Measurements from ENCODE around the gene SPARC. TPM values are rescaled to one million over a fixed set of nuclear protein-coding genes. Genes with fewer than 3 reads are reported as not detected.

Gene SPARC
- total RNA-seq, 4 donors from 2014 or later, result 194 to 521 (median 352) TPM

DNA sequence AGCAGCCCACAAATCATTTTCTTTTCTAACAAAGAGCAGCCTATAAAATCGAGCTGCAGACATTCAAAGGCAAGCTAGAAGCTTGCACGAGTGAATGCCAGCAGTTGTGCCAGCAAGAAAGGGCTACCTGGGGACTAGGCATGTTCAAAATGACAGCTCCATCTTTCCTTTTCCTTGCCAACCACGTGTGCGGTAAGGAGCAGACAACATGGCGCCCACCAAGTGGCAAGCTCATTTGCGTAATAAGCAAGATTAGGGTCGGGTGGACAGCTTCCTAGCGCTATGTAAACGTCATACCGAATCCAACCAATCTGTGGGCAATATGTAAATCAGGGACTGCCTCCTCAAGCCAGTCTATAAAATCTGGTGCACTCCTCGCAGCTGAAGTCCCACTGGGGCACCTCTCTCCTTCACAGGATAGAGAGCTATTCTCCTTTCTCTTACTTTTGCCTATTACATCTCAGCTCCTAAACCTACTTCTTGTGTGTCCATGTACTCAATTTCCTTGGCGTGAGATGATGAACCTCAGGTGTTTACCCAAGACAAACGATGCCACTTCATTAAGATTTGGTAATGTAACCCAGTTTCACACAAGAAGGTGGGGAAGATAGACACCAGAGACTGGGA, 22.5 kb upstream of the SPARC start:
- H3K27me3 ChIP-seq, result no peaks in the 10 kb centered on the region
- no peak overlapping the region for H3K27ac ChIP-seq
- TF ChIP-seq EP300 (IDR thresholded peaks at IDR 0.05) (no peak), POLR2A (IDR thresholded peaks at IDR 0.05) (no peak), POLR2AphosphoS5 (IDR thresholded peaks at IDR 0.05) (no peak)
- TF ChIP-seq, protein P1, sequence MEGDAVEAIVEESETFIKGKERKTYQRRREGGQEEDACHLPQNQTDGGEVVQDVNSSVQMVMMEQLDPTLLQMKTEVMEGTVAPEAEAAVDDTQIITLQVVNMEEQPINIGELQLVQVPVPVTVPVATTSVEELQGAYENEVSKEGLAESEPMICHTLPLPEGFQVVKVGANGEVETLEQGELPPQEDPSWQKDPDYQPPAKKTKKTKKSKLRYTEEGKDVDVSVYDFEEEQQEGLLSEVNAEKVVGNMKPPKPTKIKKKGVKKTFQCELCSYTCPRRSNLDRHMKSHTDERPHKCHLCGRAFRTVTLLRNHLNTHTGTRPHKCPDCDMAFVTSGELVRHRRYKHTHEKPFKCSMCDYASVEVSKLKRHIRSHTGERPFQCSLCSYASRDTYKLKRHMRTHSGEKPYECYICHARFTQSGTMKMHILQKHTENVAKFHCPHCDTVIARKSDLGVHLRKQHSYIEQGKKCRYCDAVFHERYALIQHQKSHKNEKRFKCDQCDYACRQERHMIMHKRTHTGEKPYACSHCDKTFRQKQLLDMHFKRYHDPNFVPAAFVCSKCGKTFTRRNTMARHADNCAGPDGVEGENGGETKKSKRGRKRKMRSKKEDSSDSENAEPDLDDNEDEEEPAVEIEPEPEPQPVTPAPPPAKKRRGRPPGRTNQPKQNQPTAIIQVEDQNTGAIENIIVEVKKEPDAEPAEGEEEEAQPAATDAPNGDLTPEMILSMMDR (IDR thresholded peaks at IDR 0.05), result no peak
- no peak for ATAC-seq
- H3K36me3 ChIP-seq, result no peaks in the 10 kb centered on the region
- H3K4me3 ChIP-seq, result no peak overlapping the region
- no peaks in the 10 kb centered on the region for H3K4me1 ChIP-seq
- 72 to 88% methylated on average over 6 to 13 of the region's 13 CpGs for WGBS, 2 donors (ENCODE audit: low coverage in 1 of 2)
- no peaks in the 10 kb centered on the region for H3K9me3 ChIP-seq

DNA sequence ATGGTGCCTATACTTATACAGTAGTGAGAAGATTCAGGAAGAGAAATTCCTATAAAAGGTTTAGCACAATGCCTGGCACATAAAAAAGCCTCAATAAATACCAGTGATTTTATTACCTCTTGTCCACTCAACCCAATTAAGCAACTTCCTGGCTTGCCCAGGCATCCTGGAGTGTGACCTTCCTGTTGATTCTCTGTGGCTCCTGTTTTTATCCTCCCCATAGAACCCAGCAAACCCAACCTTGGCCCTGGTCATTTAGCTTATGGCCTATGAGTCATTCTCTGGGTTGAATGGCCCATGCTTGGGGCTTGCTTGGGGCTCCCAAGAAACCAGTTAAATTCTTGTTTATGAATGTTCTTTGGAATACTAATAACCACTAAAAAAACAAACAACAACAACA, 21.4 kb upstream of the SPARC start:
- H3K27ac ChIP-seq, result no peak overlapping the region
- no peak for ATAC-seq

DNA sequence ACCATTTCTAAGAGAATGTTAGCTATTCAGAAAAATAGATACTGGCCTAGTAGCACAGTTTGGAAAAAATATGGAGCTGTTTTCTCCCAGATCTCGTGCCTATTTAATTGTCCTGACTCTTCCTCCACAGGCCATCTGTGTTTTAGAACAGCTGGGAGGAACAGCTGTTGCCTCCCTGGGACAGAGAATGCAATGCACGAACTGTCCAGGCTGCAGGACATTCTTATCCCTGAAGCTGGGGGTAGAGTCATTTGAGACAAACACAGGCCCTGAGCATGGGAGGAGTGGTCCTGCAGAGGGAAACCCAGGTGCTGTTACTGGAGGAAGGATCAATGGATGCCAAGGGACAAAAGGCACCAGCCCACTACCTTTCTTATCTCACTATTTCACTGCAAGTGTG, 20.9 kb upstream of the SPARC start:
- ATAC-seq, result no peak
- WGBS, 2 donors (ENCODE audit: low coverage in 1 of 2), result 29 to 67% methylated on average over 1 of the region's 2 CpGs
- H3K4me3 ChIP-seq, result no peak overlapping the region
- TF ChIP-seq, protein P1 (IDR thresholded peaks at IDR 0.05), result no peak
- no peak for TF ChIP-seq POLR2A (IDR thresholded peaks at IDR 0.05)
- no peak for TF ChIP-seq POLR2AphosphoS5 (IDR thresholded peaks at IDR 0.05)
- no peak for TF ChIP-seq EP300 (IDR thresholded peaks at IDR 0.05)
- no peaks in the 10 kb centered on the region for H3K9me3 ChIP-seq
- no peaks in the 10 kb centered on the region for H3K27me3 ChIP-seq
- H3K27ac ChIP-seq, result no peak overlapping the region
- H3K36me3 ChIP-seq, result no peaks in the 10 kb centered on the region
- no peaks in the 10 kb centered on the region for H3K4me1 ChIP-seq

More for the DNA sequence above, 21.4 kb upstream of the SPARC start:
- no peak for TF ChIP-seq POLR2A (IDR thresholded peaks at IDR 0.05)
- TF ChIP-seq POLR2AphosphoS5 (IDR thresholded peaks at IDR 0.05), result no peak
- TF ChIP-seq EP300 (IDR thresholded peaks at IDR 0.05), result no peak
- TF ChIP-seq, protein P1 (IDR thresholded peaks at IDR 0.05), result no peak
- Histone ChIP-seq H3K4me1 (no peaks in the 10 kb centered on the region), H3K9me3 (no peaks in the 10 kb centered on the region), H3K27me3 (no peaks in the 10 kb centered on the region), H3K36me3 (no peaks in the 10 kb centered on the region), H3K4me3 (no peak overlapping the region)

DNA sequence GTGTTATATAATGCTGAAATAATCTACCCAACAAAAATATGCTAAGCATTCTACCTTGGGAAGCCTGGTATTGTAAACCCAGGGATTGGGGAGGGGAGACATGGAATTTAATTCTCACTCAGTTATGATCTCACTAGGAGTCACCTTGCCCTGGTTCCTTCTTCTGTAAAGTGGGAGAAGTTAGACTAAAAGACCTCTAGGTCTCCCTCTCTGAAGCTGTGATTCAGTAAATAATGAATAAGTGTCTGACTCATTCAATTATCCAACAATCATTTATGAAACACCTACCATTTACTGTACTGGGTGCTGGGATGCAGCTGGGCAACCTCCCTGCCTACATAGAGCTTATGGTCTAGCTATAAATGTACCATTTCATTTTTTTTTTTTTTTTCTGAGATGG, 20.2 kb upstream of the SPARC start:
- no peak for TF ChIP-seq EP300 (IDR thresholded peaks at IDR 0.05)
- TF ChIP-seq, protein P1 (IDR thresholded peaks at IDR 0.05), result no peak
- no peak for TF ChIP-seq POLR2AphosphoS5 (IDR thresholded peaks at IDR 0.05)
- no peak for TF ChIP-seq POLR2A (IDR thresholded peaks at IDR 0.05)
- Histone ChIP-seq H3K27me3 (no peaks in the 10 kb centered on the region), H3K9me3 (no peaks in the 10 kb centered on the region), H3K4me3 (no peak overlapping the region), H3K4me1 (no peaks in the 10 kb centered on the region), H3K36me3 (no peaks in the 10 kb centered on the region), H3K27ac (no peak overlapping the region)
- ATAC-seq, result no peak

DNA sequence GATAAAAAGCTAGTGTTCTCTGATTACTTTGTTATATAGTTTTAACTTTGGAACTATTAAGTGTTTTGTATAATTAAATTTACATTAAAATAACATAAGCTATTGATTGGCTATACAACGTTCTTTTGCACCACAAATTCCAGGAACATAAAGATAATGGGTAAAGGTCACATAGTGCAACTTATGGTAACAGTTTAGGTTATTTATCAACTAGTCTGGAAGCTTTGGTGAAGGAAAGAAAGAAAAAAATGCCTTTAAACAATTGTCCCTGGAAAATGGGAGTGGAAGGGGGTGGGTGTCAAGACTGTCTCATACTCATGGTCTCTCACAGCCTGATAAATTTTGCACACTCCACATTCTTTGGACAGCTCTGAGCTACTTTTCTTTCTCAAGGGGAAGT, 17.1 kb upstream of the SPARC start:
- no peak for ATAC-seq
- 75 to 78% methylated on average over 1 of the region's 1 CpG for WGBS, 2 donors (ENCODE audit: low coverage in 1 of 2)
- Histone ChIP-seq H3K9me3 (no peaks in the 10 kb centered on the region), H3K4me1 (peaks cover 0 to 20% (median 2%) of the 10 kb centered on the region in 3 donors), H3K4me3 (no peak overlapping the region), H3K27ac (no peak overlapping the region), H3K36me3 (no peaks in the 10 kb centered on the region), H3K27me3 (no peaks in the 10 kb centered on the region)
- TF ChIP-seq, protein P1 (IDR thresholded peaks at IDR 0.05), result no peak
- TF ChIP-seq EP300 (IDR thresholded peaks at IDR 0.05) (no peak), POLR2AphosphoS5 (IDR thresholded peaks at IDR 0.05) (no peak), POLR2A (IDR thresholded peaks at IDR 0.05) (no peak)
